ENCODE results near the gene STT3B.

The STT3B gene

GRCh38 chr3:31654998-31655397 lies 122.3 kb downstream of the STT3B start:
- DNase-seq, result no peak

GRCh38 chr3:31659246-31659645 lies 126.5 kb downstream of the STT3B start:
- no peak for DNase-seq

- DNase-seq, result no peak
Measured at GRCh38 chr3:31661286-31661685, 128.6 kb downstream of the STT3B start.

- DNase-seq, result no peak
Measured at GRCh38 chr3:31661993-31662670, 129.4 kb downstream of the STT3B start.

GRCh38 chr3:31664031-31664430 lies 131.3 kb downstream of the STT3B start:
- no peak for DNase-seq

- no peak for DNase-seq
Measured at GRCh38 chr3:31667582-31667981, 134.9 kb downstream of the STT3B start.

- DNase-seq, result no peak
Measured at GRCh38 chr3:31668242-31668641, 135.5 kb downstream of the STT3B start.

GRCh38 chr3:31670136-31670535 lies 137.4 kb downstream of the STT3B start:
- no peak for DNase-seq

- no peak for DNase-seq
Measured at GRCh38 chr3:31670722-31671121, 138.0 kb downstream of the STT3B start.

- no peak for DNase-seq
Measured at GRCh38 chr3:31671451-31671850, 138.7 kb downstream of the STT3B start.

GRCh38 chr3:31671976-31672375 lies 139.3 kb downstream of the STT3B start:
- no peak for DNase-seq

- no peak for DNase-seq
Measured at GRCh38 chr3:31673950-31674349, 141.2 kb downstream of the STT3B start.

GRCh38 chr3:31676556-31676955 lies 143.8 kb downstream of the STT3B start:
- no peak for DNase-seq

GRCh38 chr3:31680072-31680870 lies 147.5 kb downstream of the STT3B start:
- DNase-seq, result no peak
